Stimulated activated CD8-positive, alpha-beta memory T cell treated with anti-CD3 and anti-CD28 coated beads, Interleukin-7, amount 100 ng/mL, for 48 hours (primary cell): Measurements from ENCODE around the gene BPIFB1.
A peak's percentile ranks its signal among the peaks of the same experiment; 100 is the strongest.

Experiments used
- DNase-seq, 2 donors: peaks; one replicate each; pipeline ENCODE4 v3.0.0-alpha.2; 2020; ENCODE audit warnings: low read depth in 1 of 2; ENCODE audit errors: extremely low read depth in 1 of 2

BPIFB1 gene

GRCh38 chr20:33291830-33292355 lies 8.9 kb downstream of the BPIFB1 start:
- DNase-seq, result peak; percentile 20 to 36

GRCh38 chr20:33296206-33296605 lies 13.2 kb downstream of the BPIFB1 start:
- DNase-seq, result no peak

GRCh38 chr20:33298391-33298790 lies 15.4 kb downstream of the BPIFB1 start:
- DNase-seq, result no peak

GRCh38 chr20:33299111-33299603 lies 16.1 kb downstream of the BPIFB1 start:
- peak; percentile 45 to 47 for DNase-seq

- DNase-seq, result no peak
Observed at GRCh38 chr20:33301192-33301930, 18.3 kb downstream of the BPIFB1 start.

GRCh38 chr20:33303595-33303994 lies 20.6 kb downstream of the BPIFB1 start:
- no peak for DNase-seq

GRCh38 chr20:33304046-33304445 lies 21.0 kb downstream of the BPIFB1 start:
- DNase-seq, result no peak

- no peak for DNase-seq
Observed at GRCh38 chr20:33305589-33306057, 22.6 kb downstream of the BPIFB1 start.

- DNase-seq, result no peak
Observed at GRCh38 chr20:33306228-33306627, 23.2 kb downstream of the BPIFB1 start.

- DNase-seq, result no peak
Observed at GRCh38 chr20:33306807-33307206, 23.8 kb downstream of the BPIFB1 start.

GRCh38 chr20:33308668-33309067 lies 25.7 kb downstream of the BPIFB1 start:
- DNase-seq, result no peak

GRCh38 chr20:33309631-33310030 lies 26.6 kb downstream of the BPIFB1 start:
- DNase-seq, result no peak

GRCh38 chr20:33310327-33310899 lies 27.4 kb downstream of the BPIFB1 start:
- DNase-seq, result no peak

GRCh38 chr20:33311011-33311410 lies 28.0 kb downstream of the BPIFB1 start:
- DNase-seq, result no peak

GRCh38 chr20:33311996-33312395 lies 29.0 kb downstream of the BPIFB1 start:
- DNase-seq, result no peak

GRCh38 chr20:33312583-33312982 lies 29.6 kb downstream of the BPIFB1 start:
- DNase-seq, result no peak

GRCh38 chr20:33313686-33314314 lies 30.8 kb downstream of the BPIFB1 start:
- DNase-seq, result no peak

GRCh38 chr20:33316343-33316742 lies 33.3 kb downstream of the BPIFB1 start:
- no peak for DNase-seq

- no peak for DNase-seq
Observed at GRCh38 chr20:33316958-33317357, 33.9 kb downstream of the BPIFB1 start.

- no peak for DNase-seq
Observed at GRCh38 chr20:33317424-33318095, 34.5 kb downstream of the BPIFB1 start.

GRCh38 chr20:33318096-33318429 lies 35.0 kb downstream of the BPIFB1 start:
- no peak for DNase-seq
